ENCODE data around the gene HAUS1.
A peak's percentile ranks its signal among the peaks of the same experiment; 100 is the strongest.
"Not testable (repeated sequence)": the region's sequence is repeated elsewhere in the genome, so short reads cannot be mapped to it uniquely, and the experiment has no call there.

Gene HAUS1

GRCh38 chr18:46070232-46070631 lies 34.0 kb upstream of the HAUS1 start:
- Histone ChIP-seq H3K27ac (ENCODE audit: low read depth, low read length) (no peak overlapping the region), H3K4me3 (ENCODE audit: low read depth, low read length) (no peak overlapping the region)

GRCh38 chr18:46070815-46071652 lies 33.2 kb upstream of the HAUS1 start:
- H3K36me3 ChIP-seq (ENCODE audit: insufficient read depth, low read length), result no peaks in the 10 kb centered on the region
- peak overlapping the region; percentile 91 for H2AFZ ChIP-seq (ENCODE audit: low read length, unreplicated experiment)
- no peaks in the 10 kb centered on the region for H3K27me3 ChIP-seq (ENCODE audit: insufficient read depth, low read length)
- H3K4me1 ChIP-seq (ENCODE audit: control insufficient read depth, insufficient read depth, low read length, unreplicated experiment), result peaks cover 4% of the 10 kb centered on the region
- H3K4me3 ChIP-seq (ENCODE audit: low read depth, low read length), result peak overlapping the region; percentile 95
- H3K79me2 ChIP-seq (ENCODE audit: control insufficient read depth, insufficient read depth, low read length, unreplicated experiment), result no peaks in the 10 kb centered on the region
- H3K27ac ChIP-seq (ENCODE audit: low read depth, low read length), result no peak overlapping the region

More at GRCh38 chr18:46070232-46070631, 34.0 kb upstream of the HAUS1 start:
- Histone ChIP-seq H2AFZ (ENCODE audit: low read length, unreplicated experiment) (no peak overlapping the region), H3K79me2 (ENCODE audit: control insufficient read depth, insufficient read depth, low read length, unreplicated experiment) (no peaks in the 10 kb centered on the region), H3K36me3 (ENCODE audit: insufficient read depth, low read length) (no peaks in the 10 kb centered on the region), H3K4me1 (ENCODE audit: control insufficient read depth, insufficient read depth, low read length, unreplicated experiment) (peaks cover 4% of the 10 kb centered on the region), H3K27me3 (ENCODE audit: insufficient read depth, low read length) (no peaks in the 10 kb centered on the region)

DNA sequence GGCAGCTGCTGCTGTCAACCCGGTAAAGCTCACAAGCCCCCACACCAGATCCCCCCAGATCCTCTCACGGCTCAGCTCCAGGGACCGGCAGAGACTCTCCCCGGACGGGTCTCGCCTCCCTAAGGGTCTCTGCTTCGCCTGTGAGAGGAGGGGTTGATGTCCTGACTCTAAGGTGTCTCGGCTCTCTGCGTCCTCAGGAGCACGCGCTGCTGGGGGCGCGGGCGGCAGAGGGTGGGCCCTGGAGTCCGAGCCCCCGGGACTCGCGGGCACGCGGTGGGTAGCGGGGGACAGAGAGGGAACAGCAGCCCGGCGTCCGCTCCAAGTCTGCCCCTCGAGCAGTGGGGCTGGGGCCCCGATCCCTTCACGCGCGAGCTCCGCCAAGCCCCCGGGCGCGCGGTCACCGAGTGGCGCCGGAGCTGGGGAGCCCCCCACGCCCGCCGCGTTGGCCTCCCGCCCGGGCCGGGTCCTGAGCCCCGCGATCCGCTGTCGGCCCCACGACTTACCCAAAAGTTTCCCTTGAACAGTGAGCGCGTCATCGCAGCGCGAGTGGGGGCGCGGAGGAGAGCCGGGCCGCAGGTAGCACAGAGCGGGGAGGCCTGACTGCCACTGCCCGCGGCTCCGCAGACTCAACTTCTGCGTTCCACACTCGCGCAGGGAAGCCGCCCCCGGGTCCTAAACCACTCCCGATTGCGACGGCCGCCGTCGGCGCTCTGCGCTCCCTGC lies 32.4 kb upstream of the HAUS1 start, which contains the start of gene PSTPIP2:
Gene PSTPIP2 (minus strand): TSS at position 608 of the 723 bp plus-strand sequence. CDS start 72 bp downstream, at position 536.
- H3K4me1 ChIP-seq (ENCODE audit: control insufficient read depth, insufficient read depth, low read length, unreplicated experiment), result peaks cover 4% of the 10 kb centered on the region
- peak within 1 kb of the TSS; percentile 95 for H3K4me3 ChIP-seq (ENCODE audit: low read depth, low read length)
- peak within 1 kb of the TSS; percentile 91 for H2AFZ ChIP-seq (ENCODE audit: low read length, unreplicated experiment)
- H3K27me3 ChIP-seq (ENCODE audit: insufficient read depth, low read length), result no peaks in the 10 kb centered on the region
- no peaks in the 10 kb centered on the region for H3K36me3 ChIP-seq (ENCODE audit: insufficient read depth, low read length)
- H3K79me2 ChIP-seq (ENCODE audit: control insufficient read depth, insufficient read depth, low read length, unreplicated experiment), result no peaks in the 10 kb centered on the region
- H3K27ac ChIP-seq (ENCODE audit: low read depth, low read length), result no peak within 1 kb of the TSS

DNA sequence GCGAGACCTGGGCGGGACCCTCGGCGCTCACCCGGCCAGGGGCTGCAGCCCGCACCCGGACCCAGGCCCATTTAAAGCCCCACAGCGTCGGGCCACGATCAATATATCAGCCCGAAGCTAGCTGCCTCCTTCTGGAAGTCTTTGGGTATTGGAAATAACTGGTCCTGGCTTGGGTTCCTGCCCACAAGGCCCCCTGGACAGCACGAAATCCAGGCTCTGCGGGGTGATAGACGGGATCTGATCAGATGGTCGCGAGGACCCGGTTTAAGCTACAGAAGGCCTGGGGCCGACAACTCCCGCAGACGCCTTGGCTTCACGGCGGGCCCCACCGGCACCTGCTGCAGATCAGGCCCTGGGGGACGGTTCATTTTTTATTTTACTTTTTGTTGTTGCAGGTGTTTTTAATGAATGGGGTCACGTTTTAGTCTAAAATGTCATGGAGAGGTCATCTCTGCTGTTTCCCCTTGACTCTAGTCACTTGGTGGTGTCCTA lies 31.8 kb upstream of the HAUS1 start:
- H2AFZ ChIP-seq (ENCODE audit: low read length, unreplicated experiment), result no peak overlapping the region
- H3K27me3 ChIP-seq (ENCODE audit: insufficient read depth, low read length), result no peaks in the 10 kb centered on the region
- peak overlapping the region; percentile 95 for H3K4me3 ChIP-seq (ENCODE audit: low read depth, low read length)
- no peaks in the 10 kb centered on the region for H3K36me3 ChIP-seq (ENCODE audit: insufficient read depth, low read length)
- H3K79me2 ChIP-seq (ENCODE audit: control insufficient read depth, insufficient read depth, low read length, unreplicated experiment), result no peaks in the 10 kb centered on the region
- H3K4me1 ChIP-seq (ENCODE audit: control insufficient read depth, insufficient read depth, low read length, unreplicated experiment), result peaks cover 4% of the 10 kb centered on the region
- no peak overlapping the region for H3K27ac ChIP-seq (ENCODE audit: low read depth, low read length)

DNA sequence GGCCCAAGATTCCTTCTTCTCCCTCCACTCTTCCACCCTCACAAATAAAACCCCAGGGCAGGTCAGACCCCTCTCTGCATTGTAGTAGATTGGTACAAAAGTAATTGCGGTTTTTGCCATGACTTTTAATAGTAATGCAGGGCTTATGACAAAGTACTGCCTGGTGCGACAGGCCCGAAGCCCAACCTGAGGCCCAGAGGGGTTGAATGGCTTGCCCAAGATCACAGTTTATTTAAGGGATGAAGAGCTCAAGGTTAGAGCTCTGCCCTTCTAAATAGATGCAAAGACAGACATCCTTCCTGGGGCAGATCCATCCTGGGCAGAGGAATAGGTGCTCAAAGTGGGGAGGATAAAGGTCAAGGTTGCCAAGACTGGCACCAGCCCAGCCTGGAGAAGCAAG lies 31.2 kb upstream of the HAUS1 start:
- no peak overlapping the region for H3K4me3 ChIP-seq (ENCODE audit: low read depth, low read length)
- H3K36me3 ChIP-seq (ENCODE audit: insufficient read depth, low read length), result no peaks in the 10 kb centered on the region
- H3K27ac ChIP-seq (ENCODE audit: low read depth, low read length), result no peak overlapping the region
- no peaks in the 10 kb centered on the region for H3K27me3 ChIP-seq (ENCODE audit: insufficient read depth, low read length)
- no peaks in the 10 kb centered on the region for H3K79me2 ChIP-seq (ENCODE audit: control insufficient read depth, insufficient read depth, low read length, unreplicated experiment)
- no peak overlapping the region for H2AFZ ChIP-seq (ENCODE audit: low read length, unreplicated experiment)
- H3K4me1 ChIP-seq (ENCODE audit: control insufficient read depth, insufficient read depth, low read length, unreplicated experiment), result peaks cover 4% of the 10 kb centered on the region

- H3K4me3 ChIP-seq (ENCODE audit: low read depth, low read length), result no peak overlapping the region
- H3K27me3 ChIP-seq (ENCODE audit: insufficient read depth, low read length), result no peaks in the 10 kb centered on the region
- H3K27ac ChIP-seq (ENCODE audit: low read depth, low read length), result no peak overlapping the region
- no peaks in the 10 kb centered on the region for H3K36me3 ChIP-seq (ENCODE audit: insufficient read depth, low read length)
- peaks cover 4% of the 10 kb centered on the region for H3K4me1 ChIP-seq (ENCODE audit: control insufficient read depth, insufficient read depth, low read length, unreplicated experiment)
- no peak overlapping the region for H2AFZ ChIP-seq (ENCODE audit: low read length, unreplicated experiment)
- H3K79me2 ChIP-seq (ENCODE audit: control insufficient read depth, insufficient read depth, low read length, unreplicated experiment), result no peaks in the 10 kb centered on the region
These were observed 30.5 kb upstream of the HAUS1 start for GRCh38 chr18:46073474-46074331.

DNA sequence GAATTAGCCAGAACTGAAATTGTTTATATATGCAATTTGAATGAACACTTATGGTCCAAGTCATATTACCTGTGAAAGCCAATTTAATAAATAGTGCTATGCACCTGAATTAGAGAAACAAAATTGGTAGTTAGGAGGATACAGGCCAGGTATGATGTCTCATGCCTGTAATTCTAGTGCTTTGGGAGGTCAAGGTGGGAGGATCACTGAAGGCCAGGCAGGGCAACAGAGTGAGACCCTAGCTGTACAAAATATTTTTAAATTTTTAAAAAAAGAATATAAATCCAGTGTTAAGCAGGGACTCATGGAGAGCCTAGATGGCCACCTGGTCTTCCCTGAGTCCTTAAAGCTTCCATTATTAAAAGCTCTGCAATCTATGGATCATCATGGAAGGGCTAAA lies 24.8 kb upstream of the HAUS1 start:
- H3K27me3 ChIP-seq (ENCODE audit: insufficient read depth, low read length), result no peaks in the 10 kb centered on the region
- H2AFZ ChIP-seq (ENCODE audit: low read length, unreplicated experiment), result no peak overlapping the region
- H3K27ac ChIP-seq (ENCODE audit: low read depth, low read length), result no peak overlapping the region
- peaks cover 19% of the 10 kb centered on the region for H3K36me3 ChIP-seq (ENCODE audit: insufficient read depth, low read length)
- no peaks in the 10 kb centered on the region for H3K4me1 ChIP-seq (ENCODE audit: control insufficient read depth, insufficient read depth, low read length, unreplicated experiment)
- H3K79me2 ChIP-seq (ENCODE audit: control insufficient read depth, insufficient read depth, low read length, unreplicated experiment), result no peaks in the 10 kb centered on the region
- no peak overlapping the region for H3K4me3 ChIP-seq (ENCODE audit: low read depth, low read length)

GRCh38 chr18:46080156-46080555 lies 24.0 kb upstream of the HAUS1 start:
- Histone ChIP-seq H2AFZ (ENCODE audit: low read length, unreplicated experiment) (no peak overlapping the region), H3K36me3 (ENCODE audit: insufficient read depth, low read length) (peaks cover 26% of the 10 kb centered on the region), H3K27me3 (ENCODE audit: insufficient read depth, low read length) (no peaks in the 10 kb centered on the region), H3K4me3 (ENCODE audit: low read depth, low read length) (no peak overlapping the region), H3K27ac (ENCODE audit: low read depth, low read length) (no peak overlapping the region), H3K79me2 (ENCODE audit: control insufficient read depth, insufficient read depth, low read length, unreplicated experiment) (no peaks in the 10 kb centered on the region), H3K4me1 (ENCODE audit: control insufficient read depth, insufficient read depth, low read length, unreplicated experiment) (no peaks in the 10 kb centered on the region)

DNA sequence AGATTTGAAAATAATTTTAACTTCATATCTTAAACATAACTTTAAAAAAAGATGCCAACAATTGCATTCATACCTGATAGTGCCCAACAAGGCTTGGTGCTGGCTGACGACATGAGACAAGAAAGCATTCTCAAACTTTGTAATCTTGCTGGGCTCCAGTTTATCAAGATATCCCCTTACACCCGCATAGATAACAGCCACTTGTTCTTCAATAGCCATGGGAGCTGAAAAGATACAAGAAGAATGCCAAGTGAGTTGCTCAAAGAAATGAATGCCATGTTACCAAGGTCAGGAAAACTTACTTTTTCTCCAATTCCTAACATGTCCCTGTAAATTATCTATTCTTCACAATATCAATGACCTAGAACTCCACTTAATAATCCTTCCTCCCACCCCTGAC lies 19.8 kb upstream of the HAUS1 start:
- H2AFZ ChIP-seq (ENCODE audit: low read length, unreplicated experiment), result no peak overlapping the region
- H3K4me3 ChIP-seq (ENCODE audit: low read depth, low read length), result no peak overlapping the region
- no peak overlapping the region for H3K27ac ChIP-seq (ENCODE audit: low read depth, low read length)
- H3K4me1 ChIP-seq (ENCODE audit: control insufficient read depth, insufficient read depth, low read length, unreplicated experiment), result no peaks in the 10 kb centered on the region
- H3K79me2 ChIP-seq (ENCODE audit: control insufficient read depth, insufficient read depth, low read length, unreplicated experiment), result no peaks in the 10 kb centered on the region
- H3K27me3 ChIP-seq (ENCODE audit: insufficient read depth, low read length), result no peaks in the 10 kb centered on the region
- H3K36me3 ChIP-seq (ENCODE audit: insufficient read depth, low read length), result peaks cover 47% of the 10 kb centered on the region

DNA sequence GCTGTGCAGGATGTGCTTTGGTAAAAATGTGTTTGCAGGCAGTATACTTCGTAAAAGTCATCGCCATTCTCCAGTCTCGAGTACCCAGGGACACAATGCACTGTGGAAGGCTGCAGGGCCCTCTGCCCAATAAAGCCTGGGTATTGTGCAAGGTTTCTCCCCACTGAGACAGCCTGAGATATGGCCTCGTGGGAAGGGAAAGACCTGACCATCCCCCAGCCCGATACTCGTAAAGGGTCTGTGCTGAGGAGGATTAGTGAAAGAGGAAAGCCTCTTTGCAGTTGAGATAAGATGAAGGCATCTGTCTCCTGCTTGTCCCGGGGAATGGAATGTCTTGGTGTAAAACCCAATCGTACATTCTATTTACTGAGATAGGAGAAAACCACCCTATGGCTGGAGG lies 15.7 kb upstream of the HAUS1 start:
- H3K27me3 ChIP-seq (ENCODE audit: insufficient read depth, low read length); H2AFZ ChIP-seq (ENCODE audit: low read length, unreplicated experiment); H3K4me3 ChIP-seq (ENCODE audit: low read depth, low read length); H3K27ac ChIP-seq (ENCODE audit: low read depth, low read length); H3K4me1 ChIP-seq (ENCODE audit: control insufficient read depth, insufficient read depth, low read length, unreplicated experiment): not testable (repeated sequence)
- peaks cover 63% of the 10 kb centered on the region for H3K36me3 ChIP-seq (ENCODE audit: insufficient read depth, low read length)
- H3K79me2 ChIP-seq (ENCODE audit: control insufficient read depth, insufficient read depth, low read length, unreplicated experiment), result peaks cover 35% of the 10 kb centered on the region
